ENCODE results near the gene TPPP.

The TPPP gene

DNA sequence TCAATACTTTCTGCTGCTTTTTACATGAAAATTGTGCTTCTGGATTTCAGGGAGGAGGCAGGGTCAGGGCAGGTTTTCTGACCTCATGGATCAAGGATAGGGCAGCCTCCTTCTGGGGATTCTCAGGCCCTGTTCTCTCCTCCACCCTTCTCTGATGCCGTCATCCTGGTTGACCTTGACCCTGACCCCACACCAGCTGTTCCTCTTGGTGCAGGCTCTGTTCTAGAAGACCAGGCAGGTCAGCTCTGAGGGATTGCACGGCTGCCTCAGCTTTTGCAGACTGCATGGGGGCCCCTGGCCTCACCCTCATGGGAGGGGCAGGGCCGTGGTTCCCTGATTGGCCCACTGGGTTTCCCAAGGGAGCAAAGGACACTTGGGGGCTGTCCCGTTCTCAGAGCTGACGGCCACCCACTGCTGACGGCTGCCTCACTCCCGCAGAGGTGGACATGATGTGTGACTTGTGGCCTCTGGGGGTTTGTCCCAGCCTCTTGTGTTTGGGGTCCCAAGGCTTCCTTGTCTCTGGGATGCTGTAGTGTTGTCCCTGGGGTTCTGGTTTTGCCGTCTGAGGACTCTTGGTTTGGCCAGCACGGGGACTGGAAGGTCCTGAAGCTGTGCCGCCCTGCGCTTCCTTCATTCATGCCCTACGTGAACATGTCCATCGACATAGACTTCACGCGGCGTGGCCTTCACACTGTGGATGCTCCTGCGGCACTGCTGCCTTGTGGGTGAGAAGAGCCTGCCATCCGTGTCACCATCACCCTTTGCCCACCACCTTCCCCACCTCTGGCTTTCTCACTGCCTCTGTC, 46.6 kb downstream of the TPPP start:
- no peak for DNase-seq

GRCh38 chr5:645421-645820, 47.7 kb downstream of the TPPP start:
- DNase-seq = no peak

- DNase-seq = no peak
These were observed 48.2 kb downstream of the TPPP start for GRCh38 chr5:644971-645370.

- no peak for DNase-seq
These were observed 48.6 kb downstream of the TPPP start for GRCh38 chr5:644509-644908.

GRCh38 chr5:643811-644271, 49.3 kb downstream of the TPPP start:
- no peak for DNase-seq

DNA sequence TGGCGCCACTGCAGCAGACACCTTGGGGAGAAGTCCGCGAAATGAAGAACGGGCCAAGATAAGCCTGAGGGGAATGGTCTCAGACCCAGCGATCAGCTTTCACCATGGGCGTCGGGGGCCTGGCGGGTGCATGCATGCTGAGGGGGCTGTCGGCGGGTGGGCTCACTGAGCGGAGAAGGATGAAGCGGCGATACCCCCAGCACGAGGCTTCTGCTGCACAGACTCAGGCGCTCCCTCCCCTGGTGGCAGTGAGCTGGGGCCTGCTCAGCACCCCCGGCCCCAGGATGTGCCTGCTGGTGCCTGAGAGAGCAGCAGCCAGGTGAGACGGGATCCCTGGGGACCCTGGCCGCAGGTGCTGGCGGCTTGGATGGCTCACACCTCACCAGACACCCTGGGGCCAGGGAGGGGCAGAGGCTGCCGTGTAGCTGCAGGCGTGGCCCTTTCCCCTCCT, 49.8 kb downstream of the TPPP start:
- no peak for DNase-seq

GRCh38 chr5:642481-642880, 50.7 kb downstream of the TPPP start:
- no peak for DNase-seq

- DNase-seq = no peak
These were observed 51.8 kb downstream of the TPPP start for GRCh38 chr5:641331-641765.

DNA sequence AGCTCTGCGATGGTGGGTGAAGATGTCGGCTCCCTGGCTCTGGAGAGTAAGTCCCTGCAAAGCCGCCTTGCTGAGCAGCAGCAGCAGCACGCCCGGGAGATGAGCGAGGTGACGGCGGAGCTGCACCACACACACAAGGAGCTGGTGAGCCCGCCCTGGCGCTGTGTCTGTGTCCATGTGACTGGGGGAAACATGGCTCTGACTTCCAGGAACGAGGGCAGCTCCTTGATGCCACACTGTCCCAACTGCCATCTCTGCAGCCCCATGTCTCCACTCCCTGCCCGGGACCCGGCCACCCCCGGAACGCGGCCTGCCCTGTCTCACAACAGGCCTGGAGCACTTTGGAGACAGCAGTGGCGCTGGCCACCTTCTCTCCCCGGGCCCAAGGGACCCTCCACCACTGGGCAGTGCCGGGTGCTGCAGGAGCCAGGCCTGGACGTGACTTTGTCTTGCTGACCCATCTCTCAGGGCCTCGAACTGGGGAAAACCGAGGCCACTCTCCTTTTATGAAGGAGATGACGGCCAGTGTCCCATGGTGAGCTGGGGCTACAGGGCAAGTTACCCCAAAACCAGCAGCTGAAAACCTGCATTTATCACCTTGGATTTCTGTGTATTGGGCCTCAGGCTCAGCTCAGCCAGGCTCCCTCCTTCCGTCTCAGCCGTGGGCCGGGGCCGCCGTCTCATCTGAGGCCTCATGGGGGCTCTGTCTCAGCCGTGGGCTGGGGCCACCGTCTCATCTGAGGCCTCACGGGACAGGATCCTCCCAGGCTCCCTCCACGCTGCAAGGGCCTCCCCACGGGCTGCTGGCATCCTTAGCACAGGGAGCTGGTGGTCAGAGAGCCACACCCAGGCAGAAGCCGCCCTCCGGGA, 52.5 kb downstream of the TPPP start:
- no peak for DNase-seq

GRCh38 chr5:639584-640213, 53.5 kb downstream of the TPPP start:
- DNase-seq = no peak

- no peak for DNase-seq
These were observed 54.0 kb downstream of the TPPP start for GRCh38 chr5:639253-639530.

- no peak for DNase-seq
These were observed 54.5 kb downstream of the TPPP start for GRCh38 chr5:638501-639252.

DNA sequence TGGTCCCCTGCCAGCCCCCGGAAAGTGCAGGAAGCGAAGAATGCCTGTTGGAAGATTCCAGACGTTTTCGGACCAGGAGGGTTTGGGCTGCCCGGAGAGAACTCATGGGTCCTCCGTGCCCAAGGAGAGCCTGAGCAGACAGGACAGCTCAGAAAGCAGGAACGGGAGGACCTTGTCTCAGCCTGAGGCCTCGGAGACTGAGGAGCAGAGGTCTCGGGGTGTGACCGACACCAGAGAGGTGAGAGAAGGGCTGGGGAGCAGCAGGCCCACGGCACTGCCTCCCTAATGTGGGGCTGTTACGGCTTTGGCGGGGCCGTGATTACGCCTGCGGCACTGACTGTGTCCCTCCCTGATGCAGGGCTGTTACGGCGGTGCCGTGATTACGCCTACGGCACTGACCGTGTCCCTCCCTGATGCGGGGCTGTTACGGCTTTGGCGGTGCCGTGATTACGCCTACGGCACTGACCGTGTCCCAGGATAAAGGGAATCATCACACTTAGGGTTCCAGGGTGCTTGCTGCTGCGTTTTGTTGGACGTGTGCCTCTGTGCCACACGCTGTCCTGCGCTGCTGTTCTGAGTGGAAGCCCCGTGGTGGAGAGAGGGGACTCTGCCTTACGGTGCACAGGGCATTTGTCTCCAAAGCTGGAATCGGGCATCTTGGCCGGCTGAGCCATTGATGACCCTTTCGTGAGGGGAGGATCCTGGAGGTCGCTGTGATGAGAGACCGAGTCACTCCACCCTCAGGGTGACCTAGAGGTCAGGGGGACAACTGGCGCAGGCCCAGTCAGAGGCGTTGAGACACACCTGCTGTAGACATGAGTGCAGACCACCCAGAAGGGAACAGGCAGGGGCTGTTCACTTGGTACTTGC, 55.3 kb downstream of the TPPP start:
- DNase-seq = no peak

GRCh38 chr5:636951-637350, 56.2 kb downstream of the TPPP start:
- no peak for DNase-seq

DNA sequence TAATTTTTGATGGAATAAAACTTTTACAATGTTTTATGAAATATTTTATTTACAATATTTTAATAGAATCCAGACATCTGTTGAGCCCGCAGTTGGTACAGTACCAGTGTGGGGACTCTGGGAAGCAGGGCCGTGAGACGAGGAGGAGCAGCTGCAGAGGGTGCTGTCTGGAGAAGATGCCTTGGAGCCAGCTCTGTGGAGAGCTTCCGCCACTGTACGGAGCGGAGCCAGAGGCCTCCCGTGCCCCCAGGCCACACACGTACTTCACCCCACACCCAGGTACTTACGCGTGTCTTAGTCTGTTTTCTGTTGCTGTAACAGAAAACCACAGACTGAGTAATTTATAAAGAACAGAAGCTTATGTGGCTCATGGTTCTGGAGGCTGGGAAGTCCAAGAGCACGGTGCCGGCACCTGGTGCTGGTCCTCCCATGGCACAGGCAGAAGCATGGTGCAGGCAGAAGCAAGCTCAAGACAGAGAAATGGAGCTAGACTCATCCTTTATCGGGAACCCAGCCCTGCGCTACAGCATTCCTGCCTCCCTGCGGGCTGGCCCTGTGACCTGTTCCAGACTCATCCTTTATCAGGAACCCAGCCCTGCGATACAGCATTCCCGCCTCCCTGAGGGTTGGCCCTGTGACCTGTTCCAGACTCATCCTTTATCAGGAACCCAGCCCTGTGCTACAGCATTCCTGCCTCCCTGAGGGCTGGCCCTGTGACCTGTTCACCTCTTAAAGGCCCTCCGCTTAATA, 57.7 kb downstream of the TPPP start:
- DNase-seq = no peak

DNA sequence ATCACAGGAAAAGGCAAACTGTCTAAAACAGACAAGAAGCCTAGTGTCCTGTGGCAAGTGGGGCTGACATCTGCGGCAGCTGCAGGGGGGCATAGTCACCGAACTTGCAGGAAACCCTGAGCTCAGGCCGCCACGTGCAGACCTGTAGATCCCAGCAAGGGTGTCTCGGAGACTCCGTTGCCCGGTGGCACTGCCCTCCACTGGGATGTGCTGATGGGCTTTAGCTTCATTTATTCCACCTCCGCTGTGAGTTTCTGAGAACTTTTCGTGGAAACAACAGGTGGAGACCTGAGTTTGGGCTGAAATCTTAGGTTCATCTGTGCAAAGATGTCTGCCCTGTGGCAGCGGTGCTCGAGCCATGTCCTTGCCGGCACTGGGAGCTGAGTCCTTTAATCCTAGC, 59.0 kb downstream of the TPPP start:
- DNase-seq = no peak

- peak in 1 of 51 donors; percentile 3 for DNase-seq
These were observed 59.6 kb downstream of the TPPP start for GRCh38 chr5:633501-633955.

DNA sequence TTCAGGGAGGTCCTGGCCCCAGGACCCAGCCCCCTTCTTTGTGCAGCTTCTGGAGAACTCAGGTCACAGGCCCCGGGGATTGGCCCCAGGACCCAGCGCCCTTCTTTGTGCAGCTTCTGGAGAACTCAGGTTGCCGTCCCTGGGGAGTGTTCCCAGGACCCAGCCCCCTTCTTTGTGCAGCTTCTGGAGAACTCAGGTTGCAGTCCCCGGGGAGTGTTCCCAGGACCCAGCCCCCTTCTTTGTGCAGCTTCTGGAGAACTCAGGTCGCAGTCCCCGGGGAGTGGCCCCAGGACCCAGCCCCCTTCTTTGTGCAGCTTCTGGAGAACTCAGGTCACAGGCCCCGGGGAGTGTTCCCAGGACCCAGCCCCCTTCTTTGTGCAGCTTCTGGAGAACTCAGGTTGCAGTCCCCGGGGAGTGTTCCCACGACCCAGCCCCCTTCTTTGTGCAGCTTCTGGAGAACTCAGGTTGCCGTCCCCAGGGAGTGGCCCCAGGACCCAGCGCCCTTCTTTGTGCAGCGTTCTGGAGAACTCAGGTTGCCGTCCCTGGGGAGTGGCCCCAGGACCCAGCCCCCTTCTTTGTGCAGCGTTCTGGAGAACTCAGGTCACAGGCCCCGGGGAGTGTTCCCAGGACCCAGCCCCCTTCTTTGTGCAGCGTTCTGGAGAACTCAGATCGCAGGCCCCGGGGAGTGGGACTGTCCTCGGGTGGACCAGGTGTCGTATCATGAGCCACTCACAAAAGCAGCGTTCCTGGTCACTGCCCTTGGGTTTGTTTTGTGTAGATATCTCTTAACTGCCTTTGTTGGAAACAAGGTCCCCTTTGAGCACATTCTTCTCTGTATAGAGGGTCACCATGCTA, 64.6 kb downstream of the TPPP start:
- DNase-seq = peak in 1 of 51 donors; percentile 11

DNA sequence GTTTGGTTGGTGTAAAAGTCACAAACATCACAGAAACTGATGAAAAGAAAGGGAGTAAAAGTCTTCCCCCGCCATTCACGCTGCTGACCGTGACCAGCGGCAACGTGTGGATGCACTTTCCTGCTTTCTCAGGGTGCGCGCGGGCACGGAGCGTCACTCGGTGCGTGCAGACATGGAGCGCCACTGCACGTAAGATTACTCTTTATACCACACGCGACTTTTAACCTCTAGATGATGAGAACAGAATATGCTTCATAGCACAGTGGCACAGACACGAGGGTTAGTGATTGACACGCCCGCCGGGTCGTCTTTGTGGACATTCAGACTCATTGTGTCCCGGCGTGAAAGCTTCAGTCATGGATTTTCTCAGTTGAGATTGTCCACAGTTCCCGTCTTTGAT, 65.3 kb downstream of the TPPP start:
- DNase-seq = no peak

Data from hypothalamus (tissue), 51 donors.